H9 (cell line): Measurements from ENCODE around the gene EDA. TPM values are rescaled to one million over a fixed set of nuclear protein-coding genes. Genes with fewer than 3 reads are reported as not detected.

ENCODE experiments used
- DNase-seq: peaks from one replicate; pipeline ENCODE4 v3.0.0-alpha.2; 2017
- H2AFZ ChIP-seq: one replicate; pipeline ENCODE4 v1.6.1; 2013; ENCODE audit warnings: mild to moderate bottlenecking, low read length, control low read depth, moderate library complexity
- H2AK5ac ChIP-seq: 2 replicates; pipeline ENCODE4 v1.6.1; 2013; ENCODE audit warnings: low read length, control low read depth, mixed read lengths; ENCODE audit not compliant: insufficient read length
- H2BK120ac ChIP-seq: one replicate; pipeline ENCODE4 v1.6.1; 2013; ENCODE audit warnings: low read depth, mild to moderate bottlenecking, low read length, control low read depth, inconsistent platforms; ENCODE audit not compliant: poor library complexity, severe bottlenecking
- H2BK12ac ChIP-seq: 2 replicates; pipeline ENCODE4 v1.6.1; 2013; ENCODE audit warnings: low read length, control low read depth, mixed read lengths, low read depth; ENCODE audit not compliant: insufficient read length
- H2BK15ac ChIP-seq: 2 replicates; pipeline ENCODE4 v1.6.1; 2013; ENCODE audit warnings: low read depth, low read length, control low read depth
- H2BK20ac ChIP-seq: one replicate; pipeline ENCODE4 v1.6.1; 2013; ENCODE audit warnings: low read depth, mild to moderate bottlenecking, low read length, control low read depth, inconsistent platforms; ENCODE audit not compliant: poor library complexity, severe bottlenecking
- H2BK5ac ChIP-seq: 2 replicates; pipeline ENCODE4 v1.6.1; 2013; ENCODE audit warnings: low read length, control low read depth, mixed read lengths; ENCODE audit not compliant: insufficient read length
- H3K14ac ChIP-seq: 2 replicates; pipeline ENCODE4 v1.6.1; 2013; ENCODE audit warnings: low read length, control low read depth; ENCODE audit not compliant: insufficient read depth
- H3K18ac ChIP-seq: 2 replicates; pipeline ENCODE4 v1.6.1; 2013; ENCODE audit warnings: low read depth, mild to moderate bottlenecking, mixed read lengths, low read length, control low read depth; ENCODE audit not compliant: insufficient read length
- H3K23ac ChIP-seq: 2 replicates; pipeline ENCODE4 v1.6.1; 2013; ENCODE audit warnings: low read length, control low read depth, mixed read lengths, low read depth; ENCODE audit not compliant: insufficient read length
- H3K23me2 ChIP-seq: 2 replicates; pipeline ENCODE4 v1.6.1; 2013; ENCODE audit warnings: low read depth, mild to moderate bottlenecking, mixed read lengths, low read length, control low read depth; ENCODE audit not compliant: insufficient read length, poor library complexity, severe bottlenecking
- H3K27ac ChIP-seq: 2 replicates; pipeline ENCODE4 v1.5.1; 2013; ENCODE audit warnings: low read length, control low read depth, mixed read lengths, low read depth; ENCODE audit not compliant: insufficient read length
- H3K27me3 ChIP-seq: 2 replicates; pipeline ENCODE4 v1.6.1; 2013; ENCODE audit warnings: low read length, control low read depth, inconsistent platforms; ENCODE audit not compliant: insufficient read depth
- H3K4ac ChIP-seq: 2 replicates; pipeline ENCODE4 v1.6.1; 2013; ENCODE audit warnings: low read depth, mild to moderate bottlenecking, control low read depth, inconsistent platforms, low read length, moderate library complexity
- H3K4me1 ChIP-seq: 2 replicates; pipeline ENCODE4 v1.6.1; 2013; ENCODE audit warnings: low read length, control low read depth, inconsistent platforms; ENCODE audit not compliant: insufficient read depth
- H3K4me2 ChIP-seq: 2 replicates; pipeline ENCODE4 v1.6.1; 2013; ENCODE audit warnings: low read length, control low read depth, mixed read lengths; ENCODE audit not compliant: insufficient read length, insufficient read depth
- H3K56ac ChIP-seq: 2 replicates; pipeline ENCODE4 v1.6.1; 2013; ENCODE audit warnings: low read depth, mild to moderate bottlenecking, mixed read lengths, low read length, control low read depth; ENCODE audit not compliant: insufficient read length
- H3K79me1 ChIP-seq: 2 replicates; pipeline ENCODE4 v1.6.1; 2013; ENCODE audit warnings: low read depth, mild to moderate bottlenecking, moderate library complexity, low read length, control low read depth, inconsistent platforms; ENCODE audit not compliant: insufficient read depth, poor library complexity, severe bottlenecking
- H3K79me2 ChIP-seq: 2 replicates; pipeline ENCODE4 v1.6.1; 2013; ENCODE audit warnings: low read length, control low read depth, inconsistent platforms; ENCODE audit not compliant: insufficient read depth
- H3K9ac ChIP-seq: 2 replicates; pipeline ENCODE4 v1.6.1; 2013; ENCODE audit warnings: low read length, control low read depth, mixed read lengths; ENCODE audit not compliant: insufficient read length; ENCODE audit errors: extremely low read depth
- H3K9me3 ChIP-seq: one replicate; pipeline ENCODE4 v1.6.1; 2013; ENCODE audit warnings: low read depth, low read length, inconsistent platforms; ENCODE audit not compliant: control insufficient read depth
- H3T11ph ChIP-seq: one replicate; pipeline ENCODE4 v1.6.1; 2013; ENCODE audit warnings: mild to moderate bottlenecking, low read length, control low read depth, inconsistent platforms
- H4K20me1 ChIP-seq: one replicate; pipeline ENCODE4 v1.6.1; 2013; ENCODE audit not compliant: control insufficient read depth, insufficient read length, insufficient read depth
- H4K5ac ChIP-seq: 2 replicates; pipeline ENCODE4 v1.6.1; 2013; ENCODE audit warnings: low read depth, mild to moderate bottlenecking, mixed read lengths, low read length, control low read depth; ENCODE audit not compliant: insufficient read length
- H4K8ac ChIP-seq: replicated peaks from 2 replicates; pipeline ENCODE4 v1.6.1; 2013; ENCODE audit warnings: low read length, control low read depth, mixed read lengths, low read depth; ENCODE audit not compliant: insufficient read length
- H4K91ac ChIP-seq: 2 replicates; pipeline ENCODE4 v1.6.1; 2013; ENCODE audit warnings: low read depth, mild to moderate bottlenecking, moderate library complexity, mixed read lengths, low read length, control low read depth; ENCODE audit not compliant: insufficient read length
- H3K27ac Mint-ChIP-seq, 3 experiments: 2 replicates in 2 of 3; 3 replicates in 1 of 3; pipeline ENCODE4 v1.8.0; 2020 to 2021; ENCODE audit warnings: mixed read lengths in 3 of 3, mild to moderate bottlenecking in 1 of 3, moderate library complexity in 1 of 3
- H3K27me3 Mint-ChIP-seq: 2 replicates; pipeline ENCODE4 v1.8.0; 2021; ENCODE audit warnings: low read depth, mild to moderate bottlenecking, moderate library complexity, mixed read lengths
- H3K36me3 Mint-ChIP-seq, 3 experiments: 2 replicates in 2 of 3; 3 replicates in 1 of 3; pipeline ENCODE4 v1.8.0; 2020 to 2021; ENCODE audit warnings: low read depth in 3 of 3, mixed read lengths in 3 of 3; ENCODE audit not compliant: insufficient read depth in 1 of 3
- H3K4me1 Mint-ChIP-seq, 2 experiments: 2 replicates each; pipeline ENCODE4 v1.8.0; 2020; ENCODE audit warnings: mixed read lengths in 2 of 2
- H3K4me3 Mint-ChIP-seq, 2 experiments: 2 replicates in 1 of 2; 3 replicates in 1 of 2; pipeline ENCODE4 v1.8.0; 2020 to 2021; ENCODE audit warnings: mild to moderate bottlenecking in 2 of 2, mixed read lengths in 2 of 2, moderate library complexity in 1 of 2
- H3K9me3 Mint-ChIP-seq, 2 experiments: 2 replicates in 1 of 2; 3 replicates in 1 of 2; pipeline ENCODE4 v1.8.0; 2020; ENCODE audit warnings: mild to moderate bottlenecking in 2 of 2, mixed read lengths in 2 of 2, moderate library complexity in 1 of 2
- CTCF ChIP-seq: fragments of 200-600 bp; sonication (generic); conservative IDR thresholded peaks from 3 replicates; pipeline ENCODE4 v1.8.0; 2021; ENCODE audit warnings: antibody characterized with exemption, mild to moderate bottlenecking
- WGBS: extraction: QIAGEN DNeasy Blood & Tissue Kit; methylation state at CpG from one replicate; pipeline ENCODE4 v1.1.7; 2013; ENCODE audit warnings: missing lambda C conversion rate, low lambda C conversion rate, mixed read lengths; ENCODE audit not compliant: insufficient read length; ENCODE audit errors: extremely low coverage; 5-methylcytosine and 5-hydroxymethylcytosine counted together
- total RNA-seq: library from RNA; stranded (reverse); gene quantifications from 2 replicates; pipeline ENCODE4 v1.2.1, GENCODE V29; 2021

EDA gene
- total RNA-seq, 1 experiment from 2014 or later: 7.7 TPM

- H2BK120ac ChIP-seq: no peak overlapping the region
- no peak overlapping the region for H3K23ac ChIP-seq
- H2BK20ac ChIP-seq: no peak overlapping the region
- WGBS: no CpG with 5 or more reads among the region's 5 CpGs
- no peak overlapping the region for H3K4ac ChIP-seq
- no peak for DNase-seq
- no peaks in the 10 kb centered on the region; the same call in 1 of the 2 replicates for H3K4me1 ChIP-seq
- H2AK5ac ChIP-seq: no peak overlapping the region
- H3K56ac ChIP-seq: no peak overlapping the region
- no peaks in the 10 kb centered on the region for H3K23me2 ChIP-seq
- H2BK15ac ChIP-seq: no peak overlapping the region
- no peak overlapping the region for H3K4me2 ChIP-seq
- no peak for TF ChIP-seq CTCF
- H3K27ac ChIP-seq: no peak overlapping the region
- Mint-ChIP-seq H3K27ac (no peak overlapping the region), H3K27me3 (no peaks in the 10 kb centered on the region; the same call in 1 of the 2 replicates), H3K36me3 (peaks cover 2 to 12% (median 3%) of the 10 kb centered on the region in 3 experiments; a peak in 6 of 7 replicates), H3K4me1 (peaks cover 11 to 20% of the 10 kb centered on the region in 2 experiments), H3K4me3 (no peak overlapping the region; a peak in 1 of 5 replicates), H3K9me3 (peaks cover 70 to 75% of the 10 kb centered on the region in 2 experiments)
- H3K9ac ChIP-seq: no peak overlapping the region
- H3K9me3 ChIP-seq: peaks cover 37% of the 10 kb centered on the region
- H4K5ac ChIP-seq: no peak overlapping the region
- H3K79me1 ChIP-seq: no peaks in the 10 kb centered on the region
- no peaks in the 10 kb centered on the region for H3K79me2 ChIP-seq
- no peak overlapping the region for H4K91ac ChIP-seq
- H2BK5ac ChIP-seq: no peak overlapping the region
- H3T11ph ChIP-seq: no peak overlapping the region
- H4K20me1 ChIP-seq: no peaks in the 10 kb centered on the region
- H2AFZ ChIP-seq: no peak overlapping the region
- H3K27me3 ChIP-seq: no peaks in the 10 kb centered on the region
- H3K18ac ChIP-seq: no peak overlapping the region
- no peak overlapping the region for H3K14ac ChIP-seq
- H2BK12ac ChIP-seq: no peak overlapping the region
- no peak overlapping the region for H4K8ac ChIP-seq
These were observed 463.4 kb downstream of the EDA start for GRCh38 chrX:70079297-70079696.
